GM21423 (cell line): ENCODE data around the gene IGF2BP2.
"Not testable (repeated sequence)": the region's sequence is repeated elsewhere in the genome, so short reads cannot be mapped to it uniquely, and the experiment has no call there.

Experiments used
- ATAC-seq: cut with Tn5 transposase; IDR thresholded peaks from one replicate; pipeline ENCODE4 v1.9.1; 2021; ENCODE audit warnings: mild to moderate bottlenecking, moderate library complexity; ENCODE audit not compliant: unreplicated experiment

IGF2BP2 gene

GRCh38 chr3:185716436-185717108 is 108.3 kb downstream of the IGF2BP2 start:
- no peak for ATAC-seq

- no peak for ATAC-seq
These were observed 109.8 kb downstream of the IGF2BP2 start for GRCh38 chr3:185715091-185715490.

GRCh38 chr3:185714085-185714484 is 110.8 kb downstream of the IGF2BP2 start:
- ATAC-seq = no peak

- no peak for ATAC-seq
These were observed 111.8 kb downstream of the IGF2BP2 start for GRCh38 chr3:185713015-185713414.

GRCh38 chr3:185712337-185712736 is 112.5 kb downstream of the IGF2BP2 start:
- ATAC-seq = no peak

GRCh38 chr3:185711255-185711870 is 113.5 kb downstream of the IGF2BP2 start:
- ATAC-seq = no peak

- no peak for ATAC-seq
These were observed 115.4 kb downstream of the IGF2BP2 start for GRCh38 chr3:185709251-185709955.

- ATAC-seq = no peak
These were observed 116.5 kb downstream of the IGF2BP2 start for GRCh38 chr3:185708392-185708791.

GRCh38 chr3:185705498-185705897 is 119.3 kb downstream of the IGF2BP2 start:
- no peak for ATAC-seq

GRCh38 chr3:185702262-185703225 is 122.3 kb downstream of the IGF2BP2 start:
- ATAC-seq = no peak

GRCh38 chr3:185701611-185702261 is 123.1 kb downstream of the IGF2BP2 start:
- no peak for ATAC-seq

- ATAC-seq = no peak
These were observed 124.9 kb downstream of the IGF2BP2 start for GRCh38 chr3:185699927-185700326.

- not testable (repeated sequence) for ATAC-seq
These were observed 127.6 kb downstream of the IGF2BP2 start for GRCh38 chr3:185697228-185697627.

GRCh38 chr3:185696039-185696438 is 128.8 kb downstream of the IGF2BP2 start:
- ATAC-seq = no peak

- no peak for ATAC-seq
These were observed 130.7 kb downstream of the IGF2BP2 start for GRCh38 chr3:185693985-185694653.

GRCh38 chr3:185691622-185692021 is 133.2 kb downstream of the IGF2BP2 start:
- no peak for ATAC-seq

- no peak for ATAC-seq
These were observed 137.5 kb downstream of the IGF2BP2 start for GRCh38 chr3:185687271-185687878.

GRCh38 chr3:185685231-185686035 is 139.4 kb downstream of the IGF2BP2 start:
- no peak for ATAC-seq

- no peak for ATAC-seq
These were observed 144.6 kb downstream of the IGF2BP2 start for GRCh38 chr3:185680231-185680630.
